CD4-positive, alpha-beta T cell treated with Interleukin-15 for 4 hours (primary cell): ENCODE data around the gene ORM1.
"Not testable (repeated sequence)": the region's sequence is repeated elsewhere in the genome, so short reads cannot be mapped to it uniquely, and the experiment has no call there.

Source experiments
- DNase-seq: peaks from one replicate; pipeline ENCODE4 v3.0.0-alpha.2; 2020; ENCODE audit warnings: low spot score

ORM1 gene

GRCh38 chr9:114322831-114323531 lies at the start of gene ORM1:
Gene ORM1, plus strand, starts transcription at chr9:114323098. Its CDS starts 36 bp downstream, at chr9:114323134.
- DNase-seq, result not testable (repeated sequence)

DNA sequence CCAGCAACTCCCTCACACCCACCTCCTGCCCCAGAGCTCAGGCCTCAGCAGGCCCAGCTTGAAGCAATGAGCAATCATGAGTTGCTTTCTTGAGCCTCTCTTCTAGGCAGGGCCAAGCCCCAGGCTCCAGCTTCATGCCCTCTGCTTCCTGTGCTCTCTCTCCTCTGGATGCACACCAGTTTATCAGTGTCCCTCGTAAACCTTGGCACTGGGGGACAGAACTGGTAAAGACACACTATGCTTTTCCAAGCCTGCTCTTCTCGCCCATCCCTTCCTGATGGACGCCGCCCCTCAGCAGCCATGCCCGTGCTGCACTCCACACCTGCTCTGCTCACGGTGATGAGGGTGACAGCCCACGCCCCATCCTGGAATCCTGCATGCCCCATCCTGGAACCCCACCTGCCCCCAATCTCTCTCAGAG lies 49.4 kb upstream of the ORM1 start:
- DNase-seq, result no peak

DNA sequence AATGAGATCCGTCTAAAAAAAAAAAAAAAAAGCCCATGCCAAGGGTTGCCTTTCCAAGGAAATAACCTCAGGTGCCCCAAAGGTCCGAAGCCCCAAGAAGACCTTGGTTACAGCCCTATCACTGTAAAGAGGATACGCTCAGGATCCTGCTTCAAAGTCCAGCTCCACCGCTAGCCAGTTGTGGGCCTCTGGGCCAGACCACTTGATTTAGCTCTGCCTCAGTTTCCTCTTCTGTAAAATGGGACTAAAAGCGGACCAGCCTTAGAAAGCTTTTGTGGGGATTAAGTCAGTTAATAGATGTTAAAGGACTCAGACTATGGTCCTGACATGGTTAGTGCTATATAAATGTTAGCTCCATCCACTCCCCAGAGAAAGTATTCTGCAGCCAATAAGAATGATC lies 48.7 kb upstream of the ORM1 start:
- DNase-seq, result no peak

DNA sequence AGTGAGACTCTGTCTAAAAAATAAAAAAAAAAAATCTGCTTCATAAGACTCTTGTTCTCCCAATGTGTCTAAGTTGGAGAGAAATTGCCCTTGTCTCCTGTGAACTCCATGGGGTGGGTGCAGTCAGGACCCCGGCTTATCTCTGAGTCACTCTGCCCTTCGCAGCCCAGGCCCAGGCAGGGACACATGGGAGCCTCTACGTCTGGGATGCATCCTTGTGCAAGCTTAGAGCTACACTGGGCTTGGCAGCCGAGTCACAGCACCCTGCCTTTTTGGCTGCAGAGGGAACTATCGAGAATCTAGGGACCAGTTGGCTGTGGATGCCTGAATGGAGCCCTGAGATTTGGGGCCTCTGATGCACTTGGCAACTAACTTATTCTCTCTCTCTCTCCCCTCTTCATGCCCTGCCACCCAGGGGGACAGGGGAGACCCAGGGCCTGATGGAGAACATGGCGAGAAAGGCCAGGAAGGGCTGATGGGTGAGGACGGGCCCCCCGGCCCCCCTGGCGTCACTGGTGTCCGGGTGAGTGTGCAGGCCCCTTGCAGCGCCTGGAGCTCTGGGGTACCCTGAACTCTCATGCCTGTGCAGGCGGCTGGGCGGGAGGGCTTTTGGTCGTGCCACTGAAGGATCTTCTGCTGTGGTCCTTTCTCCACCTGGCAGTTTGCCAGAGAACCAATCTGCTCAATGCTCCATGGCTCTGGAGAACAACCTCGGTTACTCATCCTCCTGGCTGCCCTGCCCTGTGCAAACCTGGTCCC lies 47.5 kb upstream of the ORM1 start:
- DNase-seq, result no peak

- DNase-seq, result no peak
Measured at GRCh38 chr9:114276908-114277821, 45.7 kb upstream of the ORM1 start.

DNA sequence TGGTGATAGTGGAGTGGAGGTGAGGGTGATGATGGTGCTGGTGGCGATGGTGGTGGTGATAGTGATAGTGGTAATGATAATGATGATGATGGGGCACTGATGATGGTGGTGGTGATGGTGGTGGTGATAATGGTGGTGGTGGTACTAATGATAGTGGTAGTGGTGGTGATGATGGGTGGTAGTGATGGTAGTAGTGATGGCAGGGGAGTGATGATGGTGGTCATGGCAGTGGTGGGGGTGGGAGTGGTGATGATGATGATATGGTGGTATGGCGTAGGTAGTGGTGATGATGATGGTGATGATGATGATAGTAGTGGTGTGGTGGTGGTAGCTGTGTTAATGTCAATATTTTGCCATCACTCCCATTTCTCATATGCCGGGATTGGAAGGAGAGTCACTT lies 44.5 kb upstream of the ORM1 start:
- no peak for DNase-seq

DNA sequence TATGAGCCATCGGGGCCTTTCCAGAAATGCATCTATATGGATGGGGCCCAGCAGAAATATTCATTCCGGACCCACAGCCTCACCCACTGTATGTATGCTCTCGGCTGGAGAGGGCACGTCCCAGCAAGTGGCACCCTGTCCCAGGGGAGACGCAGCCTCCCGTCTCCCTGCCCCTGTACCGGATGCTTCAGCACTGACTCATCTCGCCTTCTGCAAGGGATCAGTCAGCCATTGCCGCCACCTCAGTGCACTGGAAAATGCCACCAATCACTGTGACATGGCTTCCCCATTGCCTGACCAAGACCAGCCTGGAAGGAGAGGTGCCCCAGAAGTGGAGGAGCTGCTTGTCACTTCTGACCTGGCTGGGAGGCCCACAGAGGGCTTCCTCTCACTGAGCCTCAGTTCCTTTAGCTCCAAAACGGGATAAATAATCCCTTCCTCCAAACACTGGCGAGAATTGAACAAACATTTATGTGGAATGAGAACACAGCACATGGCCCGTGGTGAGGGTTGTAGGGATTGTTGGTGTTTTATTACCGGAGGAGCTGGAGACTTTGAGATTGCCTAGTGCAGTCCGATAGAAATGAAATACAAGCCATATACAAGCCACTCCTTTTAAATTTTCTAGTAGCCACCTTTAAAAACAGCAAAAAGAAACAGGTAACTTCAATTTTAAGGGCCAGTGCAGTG lies 43.9 kb upstream of the ORM1 start:
- no peak for DNase-seq

DNA sequence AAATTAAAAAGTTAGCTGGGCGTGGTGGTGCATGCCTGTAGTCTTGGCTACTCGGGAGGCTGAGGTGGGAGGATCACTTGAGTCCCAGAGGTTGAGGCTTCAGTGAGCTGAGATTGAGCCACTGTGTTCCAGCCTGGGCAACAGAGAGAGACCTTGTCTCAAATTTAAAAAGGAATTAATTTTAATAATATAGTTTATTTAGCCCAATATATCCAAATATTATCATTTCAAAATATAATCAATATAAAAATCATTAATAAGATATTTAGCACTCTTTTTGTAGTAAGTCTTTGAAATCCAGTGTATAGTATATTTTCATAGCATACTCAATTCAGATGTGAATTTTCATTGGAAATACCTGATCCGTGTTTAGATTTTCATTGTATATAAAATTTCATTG lies 43.2 kb upstream of the ORM1 start:
- no peak for DNase-seq

GRCh38 chr9:114280636-114281472 lies 42.0 kb upstream of the ORM1 start:
- no peak for DNase-seq

- DNase-seq, result no peak
Measured at GRCh38 chr9:114281473-114282103, 41.3 kb upstream of the ORM1 start.

GRCh38 chr9:114282104-114282485 lies 40.8 kb upstream of the ORM1 start:
- no peak for DNase-seq

DNA sequence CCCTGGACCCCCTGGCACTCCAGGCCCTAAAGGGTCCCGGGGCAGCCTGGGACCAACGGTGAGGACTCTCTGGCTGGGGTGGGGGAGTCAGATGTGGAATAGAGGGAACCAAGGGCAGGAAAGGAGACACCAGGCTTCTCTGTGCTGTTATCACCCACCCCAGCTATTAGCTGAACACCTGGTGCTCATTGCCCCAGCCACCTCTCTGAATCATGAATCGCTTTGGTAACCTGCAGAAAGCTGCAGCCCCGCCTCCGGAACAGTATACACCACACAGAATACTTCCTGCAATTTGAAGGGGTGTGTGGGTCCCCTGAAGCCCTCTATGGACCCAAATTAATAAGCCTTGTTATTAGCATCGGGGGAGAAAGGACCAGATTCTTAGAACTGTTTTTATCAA lies 40.4 kb upstream of the ORM1 start:
- DNase-seq, result no peak

DNA sequence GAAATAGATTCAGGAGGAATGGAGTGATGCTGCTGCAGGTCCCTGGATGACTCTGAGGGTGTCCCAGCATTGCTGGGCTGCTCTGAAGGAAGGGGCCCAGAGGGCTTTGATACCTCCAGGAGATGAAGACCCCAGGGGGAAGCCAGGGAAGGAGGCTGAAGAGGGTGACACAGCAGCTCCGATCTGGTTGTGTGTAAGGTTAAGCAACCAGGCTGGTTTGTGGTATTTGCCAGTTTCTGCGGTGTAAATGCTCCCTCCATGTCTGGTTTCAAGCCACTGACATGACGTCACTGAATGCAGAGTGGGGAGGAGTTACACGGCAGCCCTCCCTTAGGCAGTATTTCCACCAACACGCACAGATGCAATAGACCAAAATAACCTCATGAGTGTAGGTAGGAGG lies 40.0 kb upstream of the ORM1 start:
- DNase-seq, result no peak

DNA sequence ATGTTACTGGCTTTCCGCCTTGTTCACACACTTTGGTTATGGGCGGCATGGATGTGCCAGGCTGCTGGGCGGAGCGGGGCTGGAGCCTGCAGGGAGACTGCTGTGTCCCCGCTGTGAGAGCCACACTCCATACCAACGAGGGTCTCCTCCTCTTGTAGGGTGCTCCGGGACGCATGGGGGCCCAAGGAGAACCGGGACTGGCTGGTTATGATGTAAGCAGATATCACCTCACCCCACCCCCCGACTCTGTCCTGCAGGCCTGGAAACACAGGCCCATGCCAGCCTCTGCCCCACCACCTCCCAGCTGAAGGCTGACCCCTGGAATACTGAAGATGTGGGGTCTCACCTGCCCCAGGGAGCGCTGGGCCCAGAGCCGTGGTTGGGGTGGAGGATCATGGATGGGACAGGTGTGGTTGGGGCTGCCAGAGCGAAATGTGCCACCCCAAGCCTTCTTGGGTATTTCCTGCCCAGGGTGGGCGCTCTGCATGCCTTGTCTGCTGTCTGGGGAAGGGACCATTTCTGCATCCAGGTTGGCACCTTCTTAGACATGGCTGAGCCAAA lies 39.3 kb upstream of the ORM1 start:
- DNase-seq, result no peak

- no peak for DNase-seq
Measured at GRCh38 chr9:114284316-114285060, 38.4 kb upstream of the ORM1 start.

DNA sequence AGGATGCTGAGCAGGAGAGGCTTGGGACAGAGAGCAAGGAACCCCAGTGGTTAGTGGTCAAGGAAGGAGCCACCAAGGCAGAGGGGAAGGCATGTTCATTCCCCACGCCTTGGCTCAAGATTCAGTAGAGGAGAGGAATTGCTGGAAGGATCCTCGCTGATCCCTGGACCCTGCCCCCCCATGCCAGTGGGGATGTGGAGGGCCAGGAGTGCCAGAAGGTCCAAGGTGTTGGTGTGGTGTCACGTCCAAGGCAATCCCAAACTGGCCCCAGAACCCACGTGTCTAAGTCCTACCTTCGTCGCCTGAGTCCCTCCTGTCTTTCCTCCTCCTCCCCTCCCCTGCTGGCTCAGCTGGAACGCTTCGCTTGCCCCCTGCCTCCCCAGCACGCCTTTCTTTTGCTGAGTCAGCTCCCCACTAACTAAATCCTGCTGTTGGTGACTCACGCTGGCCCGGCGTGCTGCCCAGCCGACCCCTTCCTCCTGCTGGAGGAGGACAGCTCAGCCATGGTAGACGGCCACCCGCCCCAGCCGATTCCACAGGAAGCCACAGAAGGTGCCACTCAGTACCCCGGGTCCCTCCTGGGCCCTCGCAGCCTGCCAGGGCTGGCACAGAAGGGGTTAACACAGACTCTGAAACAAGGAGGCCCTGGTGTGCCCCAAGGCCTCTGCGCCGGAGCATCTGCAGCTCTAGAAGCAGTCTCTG lies 37.6 kb upstream of the ORM1 start:
- no peak for DNase-seq

DNA sequence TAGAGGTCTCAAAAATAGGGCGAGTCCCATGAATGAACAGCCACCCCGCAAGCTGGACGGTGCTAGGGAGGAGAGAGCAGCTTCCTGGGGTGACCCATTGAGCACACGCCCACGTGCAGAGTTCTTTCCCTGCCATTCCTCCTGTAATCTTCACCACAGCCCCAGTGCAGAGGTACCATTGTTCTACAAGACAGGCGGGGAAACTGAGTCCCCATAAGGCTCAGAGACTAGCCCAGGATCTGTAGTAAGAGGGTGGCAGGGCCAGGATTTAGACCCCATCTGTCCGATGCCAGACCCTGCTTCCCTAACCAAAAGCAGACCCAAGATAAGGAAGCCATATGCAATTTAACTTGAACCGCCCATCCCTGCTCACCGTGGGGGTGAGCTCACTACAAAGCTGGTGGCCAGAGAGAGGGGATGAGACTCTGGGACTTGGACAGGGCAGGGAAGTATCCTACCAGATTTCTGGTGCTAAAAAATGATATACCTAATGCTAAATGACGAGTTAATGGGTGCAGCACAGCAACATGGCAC lies 36.7 kb upstream of the ORM1 start:
- no peak for DNase-seq

GRCh38 chr9:114287001-114287762 lies 35.7 kb upstream of the ORM1 start:
- no peak for DNase-seq
